Left ventricle myocardium inferior (tissue), 1 donor: ENCODE measurements around the gene CPM. TPM values are rescaled to one million over a fixed set of nuclear protein-coding genes. Genes with fewer than 3 reads are reported as not detected.

Experiments used
- DNase-seq: peaks from one replicate; pipeline ENCODE4 v3.0.0-alpha.2; 2020
- H3K27ac ChIP-seq: fragments of 200-600 bp; replicated peaks from 2 replicates; pipeline ENCODE4 v1.8.0; 2021
- H3K27me3 ChIP-seq: fragments of 200-600 bp; 2 replicates; pipeline ENCODE4 v1.8.0; 2021; ENCODE audit warnings: low read depth
- H3K36me3 ChIP-seq: fragments of 200-600 bp; 2 replicates; pipeline ENCODE4 v1.8.0; 2021
- H3K4me1 ChIP-seq: fragments of 200-600 bp; 2 replicates; pipeline ENCODE4 v1.8.0; 2021
- H3K4me3 ChIP-seq: fragments of 200-600 bp; 2 replicates; pipeline ENCODE4 v1.8.0; 2021; ENCODE audit warnings: mild to moderate bottlenecking, moderate library complexity
- H3K9me3 ChIP-seq: fragments of 200-600 bp; replicated peaks from 2 replicates; pipeline ENCODE4 v1.8.0; 2021
- intact Hi-C: fragments of 100-400 bp; cut with micrococcal nuclease; formaldehyde crosslinking; loops from one replicate; pipeline ENCODE4 v1.11.0; 2022
- total RNA-seq: library from RNA; stranded (reverse); fragmentation: NEBNext Ultra II Directional; extraction: Animal tissue kit (Norgen Biotek cat#: 25700); gene quantifications from one replicate; pipeline ENCODE4 v1.2.1, GENCODE V29; 2021
- TF ChIP-seq, protein P1 (sequence below): fragments of 200-600 bp; IDR thresholded peaks from 2 replicates; pipeline ENCODE4 v1.8.0; 2021; ENCODE audit warnings: antibody characterized with exemption, mild to moderate bottlenecking, borderline replicate concordance
- donor health status: DM: no; HTN: yes; CAD: no; lungs with severe emphysema.

Gene CPM
- total RNA-seq, 1 donor from 2014 or later = 6.3 TPM

DNA sequence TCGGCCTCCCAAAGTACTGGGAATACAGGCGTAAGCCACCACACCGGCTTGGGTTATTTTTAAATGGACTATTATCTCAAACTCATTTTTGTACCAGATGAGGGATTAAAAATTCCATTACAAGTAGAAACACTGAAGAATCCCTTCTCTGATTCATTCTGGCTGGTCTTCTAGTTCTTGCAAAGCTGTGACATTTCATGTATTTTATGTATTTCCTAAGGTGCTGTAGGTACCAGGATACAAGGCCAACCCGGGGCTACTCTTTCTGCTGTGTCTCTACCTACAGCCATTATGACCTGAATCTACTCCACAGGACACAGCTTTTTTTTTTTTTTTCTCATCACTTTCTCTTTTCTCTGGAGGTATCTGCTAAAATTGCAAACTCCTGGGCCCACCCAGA, 24.9 kb downstream of the CPM start:
- no peaks in the 10 kb centered on the region for H3K4me1 ChIP-seq
- H3K27me3 ChIP-seq = no peaks in the 10 kb centered on the region
- TF ChIP-seq, protein P1, sequence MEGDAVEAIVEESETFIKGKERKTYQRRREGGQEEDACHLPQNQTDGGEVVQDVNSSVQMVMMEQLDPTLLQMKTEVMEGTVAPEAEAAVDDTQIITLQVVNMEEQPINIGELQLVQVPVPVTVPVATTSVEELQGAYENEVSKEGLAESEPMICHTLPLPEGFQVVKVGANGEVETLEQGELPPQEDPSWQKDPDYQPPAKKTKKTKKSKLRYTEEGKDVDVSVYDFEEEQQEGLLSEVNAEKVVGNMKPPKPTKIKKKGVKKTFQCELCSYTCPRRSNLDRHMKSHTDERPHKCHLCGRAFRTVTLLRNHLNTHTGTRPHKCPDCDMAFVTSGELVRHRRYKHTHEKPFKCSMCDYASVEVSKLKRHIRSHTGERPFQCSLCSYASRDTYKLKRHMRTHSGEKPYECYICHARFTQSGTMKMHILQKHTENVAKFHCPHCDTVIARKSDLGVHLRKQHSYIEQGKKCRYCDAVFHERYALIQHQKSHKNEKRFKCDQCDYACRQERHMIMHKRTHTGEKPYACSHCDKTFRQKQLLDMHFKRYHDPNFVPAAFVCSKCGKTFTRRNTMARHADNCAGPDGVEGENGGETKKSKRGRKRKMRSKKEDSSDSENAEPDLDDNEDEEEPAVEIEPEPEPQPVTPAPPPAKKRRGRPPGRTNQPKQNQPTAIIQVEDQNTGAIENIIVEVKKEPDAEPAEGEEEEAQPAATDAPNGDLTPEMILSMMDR = no peak
- intact Hi-C loops = no loop called here
- H3K9me3 ChIP-seq = no peaks in the 10 kb centered on the region
- H3K4me3 ChIP-seq = no peak overlapping the region
- H3K27ac ChIP-seq = no peak overlapping the region
- no peak for DNase-seq
- H3K36me3 ChIP-seq = no peaks in the 10 kb centered on the region

DNA sequence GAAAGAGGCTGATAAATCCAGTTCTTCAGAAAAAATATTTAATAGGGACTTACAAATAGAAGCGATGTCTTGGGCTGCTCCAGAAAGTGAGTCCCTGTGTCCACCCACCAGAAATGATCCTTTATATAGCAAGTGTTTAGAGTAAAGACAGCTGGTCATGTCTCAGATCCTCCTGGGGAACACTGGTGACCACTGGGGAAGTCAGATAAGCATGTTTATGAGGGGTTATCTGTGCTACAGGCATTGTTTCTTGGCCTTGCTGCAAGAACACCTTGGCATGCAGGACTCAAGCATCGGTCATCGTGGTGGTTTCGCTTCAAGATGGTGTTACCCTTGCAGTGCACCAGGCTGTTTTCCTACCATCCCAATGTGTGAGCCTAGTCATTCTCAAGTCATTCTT, 27.2 kb downstream of the CPM start:
- no peak overlapping the region for H3K27ac ChIP-seq
- DNase-seq = no peak
- no peaks in the 10 kb centered on the region for H3K4me1 ChIP-seq
- no peaks in the 10 kb centered on the region for H3K9me3 ChIP-seq
- intact Hi-C loops = no loop called here
- TF ChIP-seq, protein P1 = no peak
- no peak overlapping the region for H3K4me3 ChIP-seq
- H3K36me3 ChIP-seq = no peaks in the 10 kb centered on the region
- no peaks in the 10 kb centered on the region for H3K27me3 ChIP-seq

DNA sequence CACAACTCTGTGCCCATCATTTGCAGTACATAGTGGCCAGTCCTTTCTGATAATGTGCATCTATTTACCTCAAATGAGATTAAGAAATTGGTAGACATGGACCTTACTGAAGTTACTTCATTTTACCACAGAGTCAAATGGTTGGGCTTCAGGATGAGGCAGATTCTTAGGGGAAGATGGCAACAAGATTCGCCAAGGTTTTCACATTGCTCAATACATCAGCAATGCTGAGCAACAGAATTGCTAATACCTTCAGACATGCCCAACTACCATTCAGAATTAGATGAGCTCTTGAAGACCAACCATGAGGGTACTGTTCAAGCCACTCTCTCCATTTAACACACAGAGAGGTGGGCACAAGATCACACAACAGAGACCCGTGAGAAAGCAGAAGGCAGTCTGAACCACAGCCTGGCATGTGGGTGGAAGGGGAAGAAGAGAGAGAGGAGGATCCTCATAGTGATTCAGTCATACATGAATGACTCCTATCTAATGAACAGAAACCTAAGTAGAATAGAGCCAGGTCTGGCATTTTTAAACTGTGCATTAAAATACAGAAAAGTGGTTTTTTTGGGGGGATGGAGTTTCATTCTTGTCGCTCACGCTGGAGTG, 28.5 kb downstream of the CPM start:
- Histone ChIP-seq H3K27me3 (no peaks in the 10 kb centered on the region), H3K36me3 (no peaks in the 10 kb centered on the region), H3K9me3 (no peaks in the 10 kb centered on the region), H3K4me3 (no peak overlapping the region), H3K4me1 (no peaks in the 10 kb centered on the region), H3K27ac (no peak overlapping the region)
- intact Hi-C loops = no loop called here
- TF ChIP-seq, protein P1 = no peak
- no peak for DNase-seq

DNA sequence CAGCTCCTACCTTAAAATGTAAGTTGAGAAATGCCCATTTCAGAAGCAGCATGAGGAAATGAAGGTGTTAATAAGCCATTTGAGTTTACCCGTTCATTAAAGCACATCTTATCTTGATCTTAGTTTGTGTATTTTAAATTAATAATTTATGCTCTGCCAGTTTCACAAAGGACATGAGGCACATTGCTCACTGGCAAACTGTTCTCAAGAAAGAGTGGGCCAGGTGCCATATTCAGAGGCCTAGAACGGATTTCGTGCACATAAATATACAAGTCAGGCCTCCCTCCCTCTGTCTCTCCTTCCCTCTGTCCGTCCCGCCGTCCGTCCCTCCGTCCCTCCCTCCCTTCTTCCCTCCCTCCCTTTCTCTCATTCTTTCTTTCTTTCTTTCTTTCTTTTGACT, 29.5 kb downstream of the CPM start:
- no peaks in the 10 kb centered on the region for H3K9me3 ChIP-seq
- H3K36me3 ChIP-seq = no peaks in the 10 kb centered on the region
- DNase-seq = no peak
- TF ChIP-seq, protein P1 = no peak
- H3K27ac ChIP-seq = no peak overlapping the region
- intact Hi-C loops = no loop called here
- H3K4me1 ChIP-seq = no peaks in the 10 kb centered on the region
- H3K27me3 ChIP-seq = no peaks in the 10 kb centered on the region
- H3K4me3 ChIP-seq = no peak overlapping the region

DNA sequence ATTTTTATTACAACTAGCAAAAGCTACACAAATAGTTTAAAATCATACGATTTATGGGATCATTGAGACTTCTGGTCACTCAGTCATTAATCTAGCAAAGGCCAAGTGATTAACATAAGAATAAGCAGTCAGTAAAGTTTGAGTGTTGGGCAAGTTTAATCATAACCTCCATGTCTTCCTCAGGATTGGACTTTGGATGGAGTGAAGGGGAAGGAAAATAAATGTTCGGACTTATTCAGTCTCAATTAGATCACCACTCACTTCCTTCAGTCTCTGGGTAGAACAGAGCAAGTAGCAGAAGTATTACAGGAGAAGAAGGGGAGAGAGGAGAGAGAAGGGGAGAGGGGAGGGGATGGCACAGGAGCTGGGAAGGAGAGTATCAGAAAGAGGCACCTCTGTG, 31.4 kb downstream of the CPM start:
- no peaks in the 10 kb centered on the region for H3K36me3 ChIP-seq
- intact Hi-C loops = no loop called here
- no peak for DNase-seq
- H3K27ac ChIP-seq = no peak overlapping the region
- H3K4me3 ChIP-seq = no peak overlapping the region
- TF ChIP-seq, protein P1 = no peak
- H3K4me1 ChIP-seq = no peaks in the 10 kb centered on the region
- H3K9me3 ChIP-seq = no peaks in the 10 kb centered on the region
- H3K27me3 ChIP-seq = no peaks in the 10 kb centered on the region
